ENCODE measurements around the gene EFCAB5. TPM values are rescaled to one million over a fixed set of nuclear protein-coding genes. Genes with fewer than 3 reads are reported as not detected.

The EFCAB5 gene
- total RNA-seq, 1 experiment from 2014 or later = 0.07 TPM

GRCh38 chr17:29945281-29945680, 3.8 kb downstream of the EFCAB5 start:
- no peak overlapping the region for H3K4me2 ChIP-seq (ENCODE audit: low read length)
- intact Hi-C loops (cut with micrococcal nuclease) = no loop called here
- BruUV-seq (replicated peaks) = no TSS peak
- no peaks in the 10 kb centered on the region for H3K79me2 ChIP-seq (ENCODE audit: low read length)
- no peaks in the 10 kb centered on the region for H3K4me1 ChIP-seq (ENCODE audit: insufficient read depth, low read length)
- no peaks in the 10 kb centered on the region for H3K27me3 ChIP-seq (ENCODE audit: low read length)
- no peaks in the 10 kb centered on the region for H3K9me3 ChIP-seq (ENCODE audit: low read length)
- TF ChIP-seq EZH2phosphoT487 (IDR thresholded peaks at IDR 0.05; ENCODE audit: borderline replicate concordance, low read length) (no peak), EZH2 (IDR thresholded peaks at IDR 0.05; ENCODE audit: low read length, unreplicated experiment) (no peak), CTCF (conservative IDR thresholded peaks at IDR 0.05; ENCODE audit: low read depth, low read length) (no peak)
- no peak overlapping the region for H3K9ac ChIP-seq (ENCODE audit: low read length)
- no peaks in the 10 kb centered on the region for H4K20me1 ChIP-seq (ENCODE audit: low read length)
- no peaks in the 10 kb centered on the region for H3F3A ChIP-seq (ENCODE audit: low read length, unreplicated experiment)
- H3K4me3 ChIP-seq (ENCODE audit: low read length) = no peak overlapping the region
- CTCF ChIA-PET = no interaction called here
- no peaks in the 10 kb centered on the region for H3K9me2 ChIP-seq (replicated peaks; ENCODE audit: low read length)
- no peak for DNase-seq
- POLR2A ChIA-PET (ENCODE audit: unreplicated experiment) = no interaction called here
- no peaks in the 10 kb centered on the region for H3K36me3 ChIP-seq (ENCODE audit: low read depth, low read length)
- no peak overlapping the region for H2AFZ ChIP-seq (ENCODE audit: low read length)
- no peak for ATAC-seq
- no peak overlapping the region for H3K27ac ChIP-seq (ENCODE audit: low read length)

GRCh38 chr17:29948448-29949215, 7.2 kb downstream of the EFCAB5 start:
- Histone ChIP-seq H3K36me3 (ENCODE audit: low read depth, low read length) (no peaks in the 10 kb centered on the region), H3F3A (ENCODE audit: low read length, unreplicated experiment) (no peaks in the 10 kb centered on the region), H3K9me2 (replicated peaks; ENCODE audit: low read length) (no peaks in the 10 kb centered on the region), H4K20me1 (ENCODE audit: low read length) (no peaks in the 10 kb centered on the region), H3K4me3 (ENCODE audit: low read length) (no peak overlapping the region), H3K9me3 (ENCODE audit: low read length) (no peaks in the 10 kb centered on the region), H3K79me2 (ENCODE audit: low read length) (no peaks in the 10 kb centered on the region), H2AFZ (ENCODE audit: low read length) (no peak overlapping the region), H3K27ac (ENCODE audit: low read length) (no peak overlapping the region), H3K4me1 (ENCODE audit: insufficient read depth, low read length) (no peaks in the 10 kb centered on the region), H3K9ac (ENCODE audit: low read length) (no peak overlapping the region), H3K4me2 (ENCODE audit: low read length) (no peak overlapping the region), H3K27me3 (ENCODE audit: low read length) (no peaks in the 10 kb centered on the region)
- ATAC-seq (no peak), DNase-seq (no peak)
- BruUV-seq (replicated peaks) = no TSS peak
- CTCF ChIA-PET = no interaction called here
- intact Hi-C loops (cut with micrococcal nuclease) = no loop called here
- POLR2A ChIA-PET (ENCODE audit: unreplicated experiment) = no interaction called here
- TF ChIP-seq EZH2phosphoT487 (IDR thresholded peaks at IDR 0.05; ENCODE audit: borderline replicate concordance, low read length) (no peak), EZH2 (IDR thresholded peaks at IDR 0.05; ENCODE audit: low read length, unreplicated experiment) (no peak), CTCF (conservative IDR thresholded peaks at IDR 0.05; ENCODE audit: low read depth, low read length) (no peak)

GRCh38 chr17:29949696-29950095, 8.3 kb downstream of the EFCAB5 start:
- BruUV-seq (replicated peaks) = no TSS peak
- TF ChIP-seq EZH2phosphoT487 (IDR thresholded peaks at IDR 0.05; ENCODE audit: borderline replicate concordance, low read length) (no peak), EZH2 (IDR thresholded peaks at IDR 0.05; ENCODE audit: low read length, unreplicated experiment) (no peak), CTCF (conservative IDR thresholded peaks at IDR 0.05; ENCODE audit: low read depth, low read length) (no peak)
- CTCF ChIA-PET = no interaction called here

More at GRCh38 chr17:29949696-29950095, 8.3 kb downstream of the EFCAB5 start:
- Histone ChIP-seq H3K4me3 (ENCODE audit: low read length) (no peak overlapping the region), H3K27me3 (ENCODE audit: low read length) (no peaks in the 10 kb centered on the region), H3K79me2 (ENCODE audit: low read length) (no peaks in the 10 kb centered on the region), H2AFZ (ENCODE audit: low read length) (no peak overlapping the region), H3K9me3 (ENCODE audit: low read length) (no peaks in the 10 kb centered on the region), H4K20me1 (ENCODE audit: low read length) (no peaks in the 10 kb centered on the region), H3K4me2 (ENCODE audit: low read length) (no peak overlapping the region), H3K9me2 (replicated peaks; ENCODE audit: low read length) (no peaks in the 10 kb centered on the region), H3F3A (ENCODE audit: low read length, unreplicated experiment) (no peaks in the 10 kb centered on the region), H3K36me3 (ENCODE audit: low read depth, low read length) (no peaks in the 10 kb centered on the region), H3K9ac (ENCODE audit: low read length) (no peak overlapping the region), H3K27ac (ENCODE audit: low read length) (no peak overlapping the region), H3K4me1 (ENCODE audit: insufficient read depth, low read length) (no peaks in the 10 kb centered on the region)
- POLR2A ChIA-PET (ENCODE audit: unreplicated experiment) = no interaction called here
- intact Hi-C loops (cut with micrococcal nuclease) = no loop called here
- no peak for ATAC-seq
- DNase-seq = no peak
